Measurements from ENCODE around the gene COL6A3.

The COL6A3 gene

DNA sequence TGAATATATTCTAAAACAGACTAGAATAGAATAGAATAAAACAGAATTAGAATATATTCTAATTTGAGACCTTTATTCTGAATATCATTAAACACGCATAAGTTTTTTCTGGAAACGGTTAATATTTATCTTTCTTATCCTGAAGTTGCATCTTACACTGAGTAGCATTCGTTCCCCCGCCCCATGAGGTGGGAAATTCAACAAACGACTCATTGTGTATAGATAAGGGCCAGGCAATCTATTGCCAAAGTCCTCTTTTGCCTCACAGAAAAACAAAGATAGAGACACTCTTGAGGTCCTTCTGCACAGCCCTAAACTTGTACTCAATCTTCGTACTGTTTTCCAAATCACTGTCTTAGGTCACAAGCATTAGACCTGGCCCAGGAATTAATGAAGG lies 98.1 kb downstream of the COL6A3 start:
- Histone ChIP-seq H3K36me3 (ENCODE audit: low read depth) (no peaks in the 10 kb centered on the region), H3K4me1 (ENCODE audit: insufficient read depth, poor library complexity, severe bottlenecking) (no peaks in the 10 kb centered on the region), H3K27ac (ENCODE audit: poor library complexity, severe bottlenecking) (no peak overlapping the region), H3K4me3 (ENCODE audit: severe bottlenecking) (no peak overlapping the region), H3K9me3 (ENCODE audit: severe bottlenecking) (no peaks in the 10 kb centered on the region), H3K27me3 (ENCODE audit: insufficient read depth, poor library complexity, severe bottlenecking) (no peaks in the 10 kb centered on the region)
- DNase-seq (ENCODE audit: low spot score) (no peak), ATAC-seq (ENCODE audit: low read depth) (no peak)
- TF ChIP-seq, protein P1, sequence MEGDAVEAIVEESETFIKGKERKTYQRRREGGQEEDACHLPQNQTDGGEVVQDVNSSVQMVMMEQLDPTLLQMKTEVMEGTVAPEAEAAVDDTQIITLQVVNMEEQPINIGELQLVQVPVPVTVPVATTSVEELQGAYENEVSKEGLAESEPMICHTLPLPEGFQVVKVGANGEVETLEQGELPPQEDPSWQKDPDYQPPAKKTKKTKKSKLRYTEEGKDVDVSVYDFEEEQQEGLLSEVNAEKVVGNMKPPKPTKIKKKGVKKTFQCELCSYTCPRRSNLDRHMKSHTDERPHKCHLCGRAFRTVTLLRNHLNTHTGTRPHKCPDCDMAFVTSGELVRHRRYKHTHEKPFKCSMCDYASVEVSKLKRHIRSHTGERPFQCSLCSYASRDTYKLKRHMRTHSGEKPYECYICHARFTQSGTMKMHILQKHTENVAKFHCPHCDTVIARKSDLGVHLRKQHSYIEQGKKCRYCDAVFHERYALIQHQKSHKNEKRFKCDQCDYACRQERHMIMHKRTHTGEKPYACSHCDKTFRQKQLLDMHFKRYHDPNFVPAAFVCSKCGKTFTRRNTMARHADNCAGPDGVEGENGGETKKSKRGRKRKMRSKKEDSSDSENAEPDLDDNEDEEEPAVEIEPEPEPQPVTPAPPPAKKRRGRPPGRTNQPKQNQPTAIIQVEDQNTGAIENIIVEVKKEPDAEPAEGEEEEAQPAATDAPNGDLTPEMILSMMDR (IDR thresholded peaks at IDR 0.05; ENCODE audit: poor library complexity, severe bottlenecking), result no peak

DNA sequence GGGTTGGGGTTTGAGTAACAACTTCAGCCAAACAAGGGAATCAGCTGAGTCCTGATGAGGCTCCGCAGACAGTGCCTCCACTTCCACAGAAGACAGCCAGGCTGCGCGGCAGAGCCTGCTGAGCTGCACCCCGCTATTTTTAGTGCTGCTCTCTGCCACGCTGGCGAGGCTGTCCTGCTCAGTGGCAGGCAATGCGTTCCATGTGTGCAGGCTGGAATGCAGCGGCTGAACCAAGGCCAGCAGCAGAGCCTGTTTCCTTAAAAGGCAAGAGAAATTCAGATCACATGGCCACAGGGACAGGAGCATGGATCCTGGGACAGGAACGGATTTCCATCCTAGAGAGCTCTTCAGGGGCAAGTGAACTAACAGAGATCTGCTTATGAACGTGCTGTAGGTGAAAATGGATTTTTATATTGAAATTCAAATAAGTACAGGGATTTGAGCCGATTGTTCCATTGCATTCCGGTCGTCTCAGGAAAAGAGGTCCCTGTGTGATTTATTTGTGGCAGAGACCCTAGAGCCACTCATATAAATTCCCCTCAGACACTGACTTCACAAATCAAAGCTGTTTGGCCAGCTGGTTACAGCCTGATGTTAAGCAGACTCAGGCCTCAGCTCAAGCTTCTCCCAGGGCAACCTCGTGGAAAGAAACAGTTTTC lies 98.7 kb downstream of the COL6A3 start:
- DNase-seq (ENCODE audit: low spot score) (no peak), ATAC-seq (ENCODE audit: low read depth) (no peak)
- Histone ChIP-seq H3K27me3 (ENCODE audit: insufficient read depth, poor library complexity, severe bottlenecking) (no peaks in the 10 kb centered on the region), H3K36me3 (ENCODE audit: low read depth) (no peaks in the 10 kb centered on the region), H3K27ac (ENCODE audit: poor library complexity, severe bottlenecking) (no peak overlapping the region), H3K9me3 (ENCODE audit: severe bottlenecking) (no peaks in the 10 kb centered on the region), H3K4me1 (ENCODE audit: insufficient read depth, poor library complexity, severe bottlenecking) (no peaks in the 10 kb centered on the region), H3K4me3 (ENCODE audit: severe bottlenecking) (no peak overlapping the region)
- TF ChIP-seq, protein P1 (IDR thresholded peaks at IDR 0.05; ENCODE audit: poor library complexity, severe bottlenecking), result no peak

DNA sequence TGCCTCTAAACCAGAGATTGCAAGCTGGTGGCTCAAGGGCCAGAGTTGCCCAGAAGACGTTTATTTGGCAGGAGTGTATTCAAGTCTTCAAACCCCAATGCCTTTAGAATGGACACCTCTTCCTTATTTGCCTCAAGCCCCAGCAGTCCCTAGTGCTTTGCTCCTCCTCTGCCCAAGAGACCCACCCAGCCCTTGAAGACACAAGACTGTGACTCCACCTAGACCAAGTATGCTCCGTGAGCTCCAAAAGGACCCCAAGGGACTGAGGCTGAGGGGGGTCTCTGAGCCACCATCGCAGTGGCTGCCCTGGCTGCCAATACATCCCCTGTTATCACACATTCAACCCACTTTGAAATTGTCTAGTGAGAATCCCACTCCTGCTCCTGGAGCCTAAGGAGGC lies 99.3 kb downstream of the COL6A3 start:
- no peak overlapping the region for H3K4me3 ChIP-seq (ENCODE audit: severe bottlenecking)
- DNase-seq (ENCODE audit: low spot score) (no peak), ATAC-seq (ENCODE audit: low read depth) (no peak)
- no peak overlapping the region for H3K27ac ChIP-seq (ENCODE audit: poor library complexity, severe bottlenecking)
- no peaks in the 10 kb centered on the region for H3K27me3 ChIP-seq (ENCODE audit: insufficient read depth, poor library complexity, severe bottlenecking)
- H3K4me1 ChIP-seq (ENCODE audit: insufficient read depth, poor library complexity, severe bottlenecking), result no peaks in the 10 kb centered on the region
- TF ChIP-seq, protein P1 (IDR thresholded peaks at IDR 0.05; ENCODE audit: poor library complexity, severe bottlenecking), result no peak
- H3K9me3 ChIP-seq (ENCODE audit: severe bottlenecking), result no peaks in the 10 kb centered on the region
- no peaks in the 10 kb centered on the region for H3K36me3 ChIP-seq (ENCODE audit: low read depth)

DNA sequence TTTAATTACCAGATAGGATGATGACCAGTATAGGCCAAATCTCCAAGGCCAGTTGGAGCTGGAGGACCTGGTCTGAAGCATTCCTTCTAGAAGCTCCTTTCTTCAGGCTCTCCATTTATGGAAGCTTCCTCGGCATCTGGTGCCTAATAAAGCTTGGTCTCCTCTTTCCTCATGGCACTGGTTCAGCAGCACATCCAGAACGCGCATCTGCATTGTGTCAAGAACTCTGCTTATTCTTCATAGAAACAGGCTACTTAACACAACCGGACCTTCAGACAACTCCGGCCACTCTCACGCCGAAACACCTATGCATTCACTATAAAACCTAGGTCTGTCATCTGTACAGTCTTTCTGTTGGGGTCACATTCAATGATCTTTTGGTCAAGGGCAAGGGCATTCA lies 99.8 kb downstream of the COL6A3 start:
- DNase-seq (ENCODE audit: low spot score) (no peak), ATAC-seq (ENCODE audit: low read depth) (no peak)
- no peaks in the 10 kb centered on the region for H3K9me3 ChIP-seq (ENCODE audit: severe bottlenecking)
- no peak overlapping the region for H3K27ac ChIP-seq (ENCODE audit: poor library complexity, severe bottlenecking)
- no peak overlapping the region for H3K4me3 ChIP-seq (ENCODE audit: severe bottlenecking)
- no peaks in the 10 kb centered on the region for H3K27me3 ChIP-seq (ENCODE audit: insufficient read depth, poor library complexity, severe bottlenecking)
- TF ChIP-seq, protein P1 (IDR thresholded peaks at IDR 0.05; ENCODE audit: poor library complexity, severe bottlenecking), result no peak
- no peaks in the 10 kb centered on the region for H3K36me3 ChIP-seq (ENCODE audit: low read depth)
- H3K4me1 ChIP-seq (ENCODE audit: insufficient read depth, poor library complexity, severe bottlenecking), result no peaks in the 10 kb centered on the region

DNA sequence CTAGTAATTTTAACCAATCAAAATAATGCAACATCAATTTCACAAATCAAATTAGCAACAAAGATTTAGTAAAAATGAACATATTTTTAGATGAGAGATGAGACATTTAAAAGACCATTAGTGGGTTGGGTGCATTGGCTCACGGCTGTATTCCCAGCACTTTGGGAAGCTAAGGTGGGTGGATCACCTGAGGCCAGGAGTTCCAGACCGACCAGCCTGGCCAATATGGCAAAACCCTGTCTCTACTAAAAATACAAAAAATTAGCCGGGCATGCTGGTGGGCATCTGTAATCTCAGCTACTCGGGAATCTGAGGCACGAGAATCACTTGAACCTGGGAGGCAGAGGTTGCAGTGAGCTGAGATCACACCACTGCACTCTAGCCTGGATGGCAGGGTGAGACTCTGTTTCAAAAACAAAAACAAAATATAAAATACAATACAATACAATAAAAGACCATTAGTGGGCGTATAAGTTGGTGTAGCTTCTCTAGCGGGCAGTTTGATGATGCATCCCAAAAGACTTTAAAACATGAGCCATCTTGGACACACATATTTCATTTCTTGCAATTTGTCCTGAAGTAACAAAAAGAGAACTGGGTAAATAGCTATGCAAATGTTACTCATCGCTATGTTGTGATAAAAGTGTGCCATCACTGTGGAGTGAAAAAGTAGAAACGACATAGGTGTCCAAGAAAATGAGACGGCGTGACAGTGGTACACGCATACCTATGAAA lies 101.8 kb downstream of the COL6A3 start:
- no peak for ATAC-seq (ENCODE audit: low read depth)
- Histone ChIP-seq H3K9me3 (ENCODE audit: severe bottlenecking) (no peaks in the 10 kb centered on the region), H3K4me1 (ENCODE audit: insufficient read depth, poor library complexity, severe bottlenecking) (no peaks in the 10 kb centered on the region), H3K36me3 (ENCODE audit: low read depth) (no peaks in the 10 kb centered on the region), H3K4me3 (ENCODE audit: severe bottlenecking) (no peak overlapping the region), H3K27me3 (ENCODE audit: insufficient read depth, poor library complexity, severe bottlenecking) (no peaks in the 10 kb centered on the region), H3K27ac (ENCODE audit: poor library complexity, severe bottlenecking) (no peak overlapping the region)
- no peak for DNase-seq (ENCODE audit: low spot score)
- TF ChIP-seq, protein P1 (IDR thresholded peaks at IDR 0.05; ENCODE audit: poor library complexity, severe bottlenecking), result no peak
